Spleen (tissue), 11 donors: Measurements from ENCODE around the gene FLYWCH1. TPM values are rescaled to one million over a fixed set of nuclear protein-coding genes. Genes with fewer than 3 reads are reported as not detected.
"Not testable (repeated sequence)": the region's sequence is repeated elsewhere in the genome, so short reads cannot be mapped to it uniquely, and the experiment has no call there.

Experiments
- DNase-seq: peaks from one replicate; pipeline ENCODE4 v3.0.0-alpha.2; 2020
- H3K27ac ChIP-seq, 8 donors: fragments of 200-600 bp; sonication (generic) in 7 of 8; 1 replicate in 4 of 8; 2 replicates in 4 of 8; pipeline versions ENCODE4 v1.5.0 to v1.8.0; 2016 to 2021; ENCODE audit warnings: inconsistent platforms in 4 of 8, mild to moderate bottlenecking in 4 of 8, moderate library complexity in 1 of 8
- H3K27me3 ChIP-seq, 7 donors: fragments of 200-600 bp; sonication (generic) in 6 of 7; replicated peaks in 1 of 7; 1 replicate in 4 of 7; 2 replicates in 3 of 7; pipeline versions ENCODE4 v1.5.0 to v1.8.0; 2016 to 2021; ENCODE audit warnings: inconsistent platforms in 3 of 7, mild to moderate bottlenecking in 1 of 7
- H3K36me3 ChIP-seq, 6 donors: fragments of 200-600 bp; sonication (generic) in 5 of 6; 1 replicate in 4 of 6; 2 replicates in 2 of 6; pipeline versions ENCODE4 v1.5.0 to v1.8.0; 2016 to 2021; ENCODE audit warnings: inconsistent platforms in 2 of 6
- H3K4me1 ChIP-seq, 6 donors: fragments of 200-600 bp; sonication (generic) in 5 of 6; 1 replicate in 3 of 6; 2 replicates in 3 of 6; pipeline versions ENCODE4 v1.5.0 to v1.8.0; 2016 to 2021; ENCODE audit warnings: inconsistent platforms in 3 of 6
- H3K4me3 ChIP-seq, 8 donors: fragments of 200-600 bp; sonication (generic) in 7 of 8; 1 replicate in 4 of 8; 2 replicates in 4 of 8; pipeline versions ENCODE4 v1.5.0 to v1.8.0; 2016 to 2021; ENCODE audit warnings: inconsistent platforms in 4 of 8, mild to moderate bottlenecking in 4 of 8, moderate library complexity in 2 of 8
- H3K9me3 ChIP-seq, 8 donors: fragments of 200-600 bp; sonication (generic) in 7 of 8; 1 replicate in 4 of 8; 2 replicates in 4 of 8; pipeline versions ENCODE4 v1.5.0 to v1.8.0; 2016 to 2021; ENCODE audit warnings: inconsistent platforms in 4 of 8
- POLR2A ChIP-seq, 3 donors: fragments of 450-650 bp; IDR thresholded peaks; one replicate each; pipeline ENCODE4 v1.5.1; 2017; ENCODE audit warnings: antibody characterized with exemption in 3 of 3, mild to moderate bottlenecking in 1 of 3
- POLR2AphosphoS5 ChIP-seq, 3 donors: sonication (generic); formaldehyde crosslinking; IDR thresholded peaks; one replicate each; pipeline ENCODE4 v1.5.1; 2017; ENCODE audit warnings: antibody characterized with exemption in 3 of 3
- WGBS, 5 donors: extraction: QIAGEN DNeasy Blood & Tissue Kit in 3 of 5; methylation state at CpG; one replicate each; pipeline versions ENCODE4 v1.1.5 to v1.1.7; 2013 to 2018; 5-methylcytosine and 5-hydroxymethylcytosine counted together
- intact Hi-C: fragments of 100-400 bp; cut with DNase I; formaldehyde crosslinking; loops from one replicate; pipeline ENCODE4 v1.15.0; 2023; ENCODE audit warnings: low total_unique reads
- polyA plus RNA-seq, 3 donors: library from polyadenylated mRNA; stranded (reverse); fragments of 200-250 nt; gene quantifications; one replicate each; pipeline ENCODE4 v1.2.1, GENCODE V29; 2013
- total RNA-seq, 7 donors: library from RNA; depleted of rRNA in 3 of 7; stranded (reverse); fragments of >200 nt in 3 of 7; fragmentation: NEBNext Ultra II Directional in 4 of 7; extraction: Animal tissue kit (Norgen Biotek cat#: 25700) in 4 of 7; gene quantifications; one replicate each; pipeline versions ENCODE4 v1.1.0 to v1.2.1, GENCODE V29; 2016 to 2021
- TF ChIP-seq, protein P1 (sequence below), 11 experiments: fragments of 200-600 bp in 7 of 11; fragments of 450-650 bp in 4 of 11; sonication (generic) in 4 of 11; IDR thresholded peaks in 8 of 11; conservative IDR thresholded peaks in 3 of 11; 1 replicate in 7 of 11; 2 replicates in 4 of 11; pipeline versions ENCODE4 v1.4.0 to v1.8.0; 2016 to 2021; ENCODE audit warnings: antibody characterized with exemption in 11 of 11, inconsistent platforms in 4 of 11, mild to moderate bottlenecking in 1 of 11
- donor health status: healthy with polysubstance abuse.
- donor health status: DM: no; HTN: no; CAD: no; lungs with moderate emphysema.
- donor health status: DM: no; HTN: no; CAD: no.
- donor health status: Bipolar disorder and iron deficiency.
- donor health status: healthy.
- donor health status: DM: no; HTN: no; CAD: no.
- donor health status: DM: yes; HTN: yes; CAD: no.

FLYWCH1 gene
- total and polyA plus RNA-seq, 10 donors: 14.0 to 79.3 (median 53.1) TPM

GRCh38 chr16:2939968-2940367 is 28.2 kb downstream of the FLYWCH1 start:
- 87 to 94% (median 89%) methylated on average over 2 of the region's 2 CpGs for WGBS, 5 donors
- no peak overlapping the region for H3K27ac ChIP-seq
- TF ChIP-seq, protein P1, sequence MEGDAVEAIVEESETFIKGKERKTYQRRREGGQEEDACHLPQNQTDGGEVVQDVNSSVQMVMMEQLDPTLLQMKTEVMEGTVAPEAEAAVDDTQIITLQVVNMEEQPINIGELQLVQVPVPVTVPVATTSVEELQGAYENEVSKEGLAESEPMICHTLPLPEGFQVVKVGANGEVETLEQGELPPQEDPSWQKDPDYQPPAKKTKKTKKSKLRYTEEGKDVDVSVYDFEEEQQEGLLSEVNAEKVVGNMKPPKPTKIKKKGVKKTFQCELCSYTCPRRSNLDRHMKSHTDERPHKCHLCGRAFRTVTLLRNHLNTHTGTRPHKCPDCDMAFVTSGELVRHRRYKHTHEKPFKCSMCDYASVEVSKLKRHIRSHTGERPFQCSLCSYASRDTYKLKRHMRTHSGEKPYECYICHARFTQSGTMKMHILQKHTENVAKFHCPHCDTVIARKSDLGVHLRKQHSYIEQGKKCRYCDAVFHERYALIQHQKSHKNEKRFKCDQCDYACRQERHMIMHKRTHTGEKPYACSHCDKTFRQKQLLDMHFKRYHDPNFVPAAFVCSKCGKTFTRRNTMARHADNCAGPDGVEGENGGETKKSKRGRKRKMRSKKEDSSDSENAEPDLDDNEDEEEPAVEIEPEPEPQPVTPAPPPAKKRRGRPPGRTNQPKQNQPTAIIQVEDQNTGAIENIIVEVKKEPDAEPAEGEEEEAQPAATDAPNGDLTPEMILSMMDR (IDR thresholded peaks at IDR 0.05 in 8 of 11, conservative IDR thresholded peaks at IDR 0.05 in 3 of 11): no peak
- TF ChIP-seq POLR2A (IDR thresholded peaks at IDR 0.05) (no peak), POLR2AphosphoS5 (IDR thresholded peaks at IDR 0.05) (no peak)
- H3K36me3 ChIP-seq: peaks cover 5 to 100% (median 75%) of the 10 kb centered on the region in 6 donors
- no peak overlapping the region for H3K4me3 ChIP-seq
- DNase-seq: no peak
- no peaks in the 10 kb centered on the region for H3K27me3 ChIP-seq
- intact Hi-C loops: no loop called here
- H3K9me3 ChIP-seq: no peaks in the 10 kb centered on the region
- H3K4me1 ChIP-seq: no peaks in the 10 kb centered on the region

GRCh38 chr16:2942045-2942444 is 30.3 kb downstream of the FLYWCH1 start:
- no peaks in the 10 kb centered on the region for H3K27me3 ChIP-seq
- no peak for DNase-seq
- no peak overlapping the region for H3K4me3 ChIP-seq
- H3K36me3 ChIP-seq: peaks cover 5 to 85% (median 58%) of the 10 kb centered on the region in 6 donors
- TF ChIP-seq POLR2A (IDR thresholded peaks at IDR 0.05) (no peak), POLR2AphosphoS5 (IDR thresholded peaks at IDR 0.05) (no peak)
- TF ChIP-seq, protein P1 (IDR thresholded peaks at IDR 0.05 in 8 of 11, conservative IDR thresholded peaks at IDR 0.05 in 3 of 11): no peak
- intact Hi-C loops: no loop called here
- WGBS, 5 donors: 81 to 88% (median 82%) methylated on average over 4 of the region's 4 CpGs
- no peak overlapping the region for H3K27ac ChIP-seq
- H3K9me3 ChIP-seq: no peaks in the 10 kb centered on the region
- no peaks in the 10 kb centered on the region for H3K4me1 ChIP-seq

DNA sequence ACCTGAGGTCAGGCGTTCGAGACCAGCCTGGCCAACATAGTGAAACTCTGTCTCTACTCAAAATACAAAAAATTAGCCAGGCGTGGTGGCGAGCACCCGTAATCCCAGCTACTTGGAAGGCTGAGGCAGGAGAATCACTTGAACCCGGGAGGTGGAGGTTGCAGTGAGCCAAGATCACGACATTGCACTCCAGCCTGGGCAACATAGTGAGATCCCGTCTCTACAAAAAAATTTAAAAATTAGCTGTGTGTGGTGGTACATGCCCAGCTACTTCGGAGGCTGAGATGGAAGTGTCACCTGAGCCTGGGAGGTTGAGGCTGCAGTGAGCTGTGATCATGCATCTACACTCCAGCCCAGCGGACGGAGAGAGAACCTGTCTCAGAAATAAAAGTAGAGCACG is 32.0 kb downstream of the FLYWCH1 start:
- H3K27me3 ChIP-seq, DNase-seq, H3K9me3 ChIP-seq, H3K27ac ChIP-seq, intact Hi-C loops, H3K4me1 ChIP-seq, H3K4me3 ChIP-seq: not testable (repeated sequence)
- WGBS, 5 donors: 78 to 94% (median 86%) methylated on average over 11 to 12 of the region's 12 CpGs
- peaks cover 5 to 75% (median 44%) of the 10 kb centered on the region in 6 donors for H3K36me3 ChIP-seq

DNA sequence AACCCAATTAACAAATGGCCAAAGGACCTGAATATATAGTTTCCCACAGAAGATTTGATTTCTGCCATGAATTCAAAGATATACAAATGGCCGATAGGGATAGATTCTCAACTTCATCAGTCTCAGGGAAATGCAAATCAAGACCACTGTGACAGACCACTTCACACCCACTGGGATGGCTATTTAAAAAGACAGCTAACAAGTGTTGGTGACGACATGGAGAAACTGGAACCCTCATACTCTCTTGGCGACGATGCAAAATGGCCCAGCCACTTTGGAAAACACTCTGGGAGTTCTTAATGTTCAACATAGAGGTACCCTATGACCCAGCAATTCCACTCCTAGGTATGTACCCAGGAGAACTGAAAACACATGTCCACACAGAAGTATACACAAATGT is 34.9 kb downstream of the FLYWCH1 start:
- H3K36me3 ChIP-seq: peaks cover 0 to 65% (median 27%) of the 10 kb centered on the region in 6 donors
- H3K27ac ChIP-seq: no peak overlapping the region

More for the DNA sequence above, 34.9 kb downstream of the FLYWCH1 start:
- no peak for DNase-seq
- Histone ChIP-seq H3K4me3 (no peak overlapping the region), H3K27me3 (no peaks in the 10 kb centered on the region), H3K4me1 (no peaks in the 10 kb centered on the region), H3K9me3 (no peaks in the 10 kb centered on the region)
- WGBS, 5 donors: 86 to 98% (median 95%) methylated on average over 4 of the region's 4 CpGs
- TF ChIP-seq POLR2A (IDR thresholded peaks at IDR 0.05) (no peak), POLR2AphosphoS5 (IDR thresholded peaks at IDR 0.05) (no peak)
- TF ChIP-seq, protein P1 (IDR thresholded peaks at IDR 0.05 in 8 of 11, conservative IDR thresholded peaks at IDR 0.05 in 3 of 11): no peak
- intact Hi-C loops: no loop called here
